Omental fat pad (tissue), 4 donors: ENCODE results near the gene OR6J1. TPM values are rescaled to one million over a fixed set of nuclear protein-coding genes. Genes with fewer than 3 reads are reported as not detected.

ENCODE experiments used
- ATAC-seq: fragments of 150-250 bp; one replicate; pipeline ENCODE4 v1.9.1; 2016; ENCODE audit warnings: mild to moderate bottlenecking, moderate library complexity; ENCODE audit not compliant: low FRiP score
- DNase-seq: peaks from one replicate; pipeline ENCODE4 v3.0.0-alpha.2; 2019; ENCODE audit warnings: low spot score
- CTCF ChIP-seq, 3 donors: fragments of 450-650 bp; IDR thresholded peaks; one replicate each; pipeline ENCODE4 v1.5.1; 2016 to 2017; ENCODE audit warnings: antibody characterized with exemption in 3 of 3, mild to moderate bottlenecking in 3 of 3, moderate library complexity in 2 of 3
- total RNA-seq, 4 donors: library from RNA; depleted of rRNA; stranded (reverse); fragments of >200 nt; gene quantifications; one replicate each; pipeline ENCODE4 v1.1.0, GENCODE V29; 2016

Gene OR6J1
- total RNA-seq, 4 donors from 2014 or later: not detected

DNA sequence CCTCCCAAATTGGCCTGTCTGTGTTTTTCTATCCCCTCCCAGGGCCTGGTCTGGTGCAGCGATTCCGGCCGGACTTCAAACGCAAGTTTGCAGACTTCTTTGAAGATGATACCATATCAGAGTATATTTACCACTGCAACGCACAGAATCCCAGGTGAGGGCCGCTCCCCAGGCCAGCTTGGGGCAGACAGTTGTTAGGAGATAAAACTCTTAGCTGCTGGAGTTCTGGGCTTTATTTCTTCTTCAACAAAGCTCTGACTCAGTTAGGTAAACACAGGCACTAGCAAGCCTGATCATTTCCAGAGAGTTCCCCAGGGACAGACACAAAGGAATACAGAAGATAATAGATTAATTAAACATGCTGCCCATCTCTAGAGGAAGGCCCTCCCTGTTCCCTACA, 37.8 kb downstream of the OR6J1 start:
- no peak for DNase-seq
- no peak for ATAC-seq
- TF ChIP-seq CTCF (IDR thresholded peaks at IDR 0.05): no peak

DNA sequence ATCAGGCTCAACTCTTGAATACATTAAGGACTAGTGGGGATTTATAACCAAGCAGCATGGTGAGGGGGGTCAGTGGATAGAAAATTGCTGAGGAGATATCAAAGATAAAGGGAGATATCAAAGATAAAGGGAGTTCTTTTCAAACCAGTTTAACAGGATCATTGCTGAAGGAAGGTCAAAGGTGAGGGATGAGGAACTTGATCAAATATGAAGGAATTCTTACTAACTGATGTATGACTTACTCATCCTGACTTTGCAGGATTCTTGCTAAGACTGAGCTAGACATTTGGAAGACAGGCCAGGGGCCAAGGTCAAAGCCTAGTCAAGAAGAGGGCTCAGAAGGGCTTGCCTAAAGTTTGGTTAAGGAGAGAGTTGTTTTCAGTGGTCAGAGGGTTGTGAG, 41.3 kb downstream of the OR6J1 start:
- ATAC-seq: no peak
- TF ChIP-seq CTCF (IDR thresholded peaks at IDR 0.05): no peak
- DNase-seq: no peak

DNA sequence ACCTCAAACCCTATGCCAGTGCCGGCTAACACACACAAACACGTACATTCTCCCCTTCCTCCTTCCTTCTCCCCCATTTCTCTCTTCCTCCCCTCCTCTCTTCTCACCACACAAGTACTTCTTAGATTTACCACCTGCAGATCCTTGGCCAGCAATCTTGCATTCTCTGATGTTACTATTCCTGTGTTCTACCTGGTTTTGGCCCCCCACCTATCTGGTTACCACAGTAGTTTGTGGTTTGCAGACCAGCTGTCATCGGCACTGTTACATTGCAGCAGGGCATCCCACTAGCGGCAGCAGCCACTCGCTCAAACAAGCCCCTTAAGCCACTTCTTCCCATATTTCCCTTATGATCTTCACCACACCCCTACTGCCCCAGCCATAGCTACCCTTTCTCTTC, 42.2 kb downstream of the OR6J1 start:
- DNase-seq: no peak
- no peak for ATAC-seq
- no peak for TF ChIP-seq CTCF (IDR thresholded peaks at IDR 0.05)

- DNase-seq (no peak), ATAC-seq (no peak)
- TF ChIP-seq CTCF (IDR thresholded peaks at IDR 0.05): no peak
Measured at GRCh38 chr14:22601456-22601855, 42.7 kb downstream of the OR6J1 start.

DNA sequence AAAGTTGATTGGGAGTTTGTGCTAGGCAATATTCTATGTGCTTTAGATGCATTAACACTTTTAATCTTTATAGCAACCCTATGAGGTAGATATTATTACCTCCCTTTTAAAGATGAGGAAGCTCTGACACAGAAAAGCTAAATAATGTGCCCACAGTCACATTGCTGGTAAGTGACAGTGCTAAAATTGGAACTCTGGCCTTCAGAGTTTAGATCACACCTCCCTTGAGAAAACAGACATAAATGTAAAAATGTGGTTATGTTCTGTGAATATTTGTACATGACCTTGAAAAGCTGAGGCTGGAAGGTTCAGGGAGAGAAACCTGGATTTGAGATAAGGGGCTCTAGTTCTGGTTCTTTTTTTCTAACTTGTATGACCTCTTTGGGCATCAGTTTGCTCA, 44.1 kb downstream of the OR6J1 start:
- TF ChIP-seq CTCF (IDR thresholded peaks at IDR 0.05): no peak
- ATAC-seq (no peak), DNase-seq (no peak)

GRCh38 chr14:22599349-22599748, 44.8 kb downstream of the OR6J1 start:
- no peak for TF ChIP-seq CTCF (IDR thresholded peaks at IDR 0.05)
- DNase-seq: no peak
- ATAC-seq: no peak

GRCh38 chr14:22598896-22599244, 45.3 kb downstream of the OR6J1 start:
- ATAC-seq: peak; percentile 84
- no peak for TF ChIP-seq CTCF (IDR thresholded peaks at IDR 0.05)
- no peak for DNase-seq
